Suprapubic skin (tissue), 4 donors: ENCODE data around the gene ARHGEF7.

Experiments used
- EP300 ChIP-seq: sonication (generic); formaldehyde crosslinking; IDR thresholded peaks from one replicate; pipeline ENCODE4 v1.6.1; 2017; ENCODE audit warnings: antibody characterized with exemption
- POLR2A ChIP-seq, 2 donors: fragments of 450-650 bp; IDR thresholded peaks; one replicate each; pipeline ENCODE4 v1.6.1; 2017; ENCODE audit warnings: antibody characterized with exemption in 2 of 2, mild to moderate bottlenecking in 2 of 2, moderate library complexity in 2 of 2
- POLR2AphosphoS5 ChIP-seq, 3 donors: sonication (generic); formaldehyde crosslinking; IDR thresholded peaks; one replicate each; pipeline ENCODE4 v1.6.1; 2017; ENCODE audit warnings: antibody characterized with exemption in 3 of 3
- TF ChIP-seq, protein P1 (sequence below), 2 donors: fragments of 200-600 bp in 1 of 2; fragments of 450-650 bp in 1 of 2; sonication (generic) in 1 of 2; IDR thresholded peaks; one replicate each; pipeline ENCODE4 v1.5.1; 2016 to 2019; ENCODE audit warnings: antibody characterized with exemption in 2 of 2, mild to moderate bottlenecking in 1 of 2, moderate library complexity in 1 of 2

DNA sequence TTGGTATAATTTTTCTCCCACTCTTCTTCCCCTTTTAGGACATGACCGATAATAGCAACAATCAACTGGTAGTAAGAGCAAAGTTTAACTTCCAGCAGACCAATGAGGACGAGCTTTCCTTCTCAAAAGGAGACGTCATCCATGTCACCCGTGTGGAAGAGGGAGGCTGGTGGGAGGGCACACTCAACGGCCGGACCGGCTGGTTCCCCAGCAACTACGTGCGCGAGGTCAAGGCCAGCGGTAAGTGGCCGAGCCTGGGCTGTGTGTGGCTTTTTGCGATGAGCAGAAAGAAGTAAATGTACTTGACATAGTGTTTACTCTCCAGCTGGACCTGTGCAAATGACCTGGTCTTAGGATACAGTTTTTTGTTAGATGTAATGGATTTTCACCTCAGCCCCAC is 102.5 kb downstream of the ARHGEF7 start:
- TF ChIP-seq, protein P1, sequence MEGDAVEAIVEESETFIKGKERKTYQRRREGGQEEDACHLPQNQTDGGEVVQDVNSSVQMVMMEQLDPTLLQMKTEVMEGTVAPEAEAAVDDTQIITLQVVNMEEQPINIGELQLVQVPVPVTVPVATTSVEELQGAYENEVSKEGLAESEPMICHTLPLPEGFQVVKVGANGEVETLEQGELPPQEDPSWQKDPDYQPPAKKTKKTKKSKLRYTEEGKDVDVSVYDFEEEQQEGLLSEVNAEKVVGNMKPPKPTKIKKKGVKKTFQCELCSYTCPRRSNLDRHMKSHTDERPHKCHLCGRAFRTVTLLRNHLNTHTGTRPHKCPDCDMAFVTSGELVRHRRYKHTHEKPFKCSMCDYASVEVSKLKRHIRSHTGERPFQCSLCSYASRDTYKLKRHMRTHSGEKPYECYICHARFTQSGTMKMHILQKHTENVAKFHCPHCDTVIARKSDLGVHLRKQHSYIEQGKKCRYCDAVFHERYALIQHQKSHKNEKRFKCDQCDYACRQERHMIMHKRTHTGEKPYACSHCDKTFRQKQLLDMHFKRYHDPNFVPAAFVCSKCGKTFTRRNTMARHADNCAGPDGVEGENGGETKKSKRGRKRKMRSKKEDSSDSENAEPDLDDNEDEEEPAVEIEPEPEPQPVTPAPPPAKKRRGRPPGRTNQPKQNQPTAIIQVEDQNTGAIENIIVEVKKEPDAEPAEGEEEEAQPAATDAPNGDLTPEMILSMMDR (IDR thresholded peaks at IDR 0.05) = no peak
- TF ChIP-seq POLR2A (IDR thresholded peaks at IDR 0.05) = no peak
- TF ChIP-seq EP300 = no peak
- TF ChIP-seq POLR2AphosphoS5 (IDR thresholded peaks at IDR 0.05) = no peak
